ENCODE results near the gene FARP1.
A peak's percentile ranks its signal among the peaks of the same experiment; 100 is the strongest.

The FARP1 gene

DNA sequence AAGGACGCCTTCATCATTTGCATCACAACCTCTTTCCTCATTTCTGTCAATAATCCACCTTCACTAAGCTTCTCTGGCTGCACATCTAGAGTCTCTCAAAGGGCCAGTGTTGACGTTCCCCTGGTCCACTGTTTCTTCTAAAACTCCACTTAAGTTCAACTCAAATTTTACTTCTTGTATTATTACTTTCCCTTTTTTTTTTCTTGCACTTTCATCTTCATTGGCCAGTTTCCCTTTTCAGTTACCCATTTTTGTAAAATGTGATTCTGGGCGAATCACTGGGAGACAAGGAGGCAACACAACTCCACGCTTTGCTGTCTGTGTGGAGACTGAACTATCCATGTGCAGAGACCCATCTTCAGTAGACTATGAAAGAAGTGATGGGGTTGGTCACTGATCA lies 162.8 kb downstream of the FARP1 start:
- Mint-ChIP-seq H3K9me3 (no peaks in the 10 kb centered on the region), H3K27me3 (no peaks in the 10 kb centered on the region), H3K27ac (no peak overlapping the region), H3K4me1 (no peaks in the 10 kb centered on the region), H3K36me3 (no peaks in the 10 kb centered on the region), H3K4me3 (no peak overlapping the region)
- DNase-seq: no peak
- CTCF ChIA-PET: no interaction called here

DNA sequence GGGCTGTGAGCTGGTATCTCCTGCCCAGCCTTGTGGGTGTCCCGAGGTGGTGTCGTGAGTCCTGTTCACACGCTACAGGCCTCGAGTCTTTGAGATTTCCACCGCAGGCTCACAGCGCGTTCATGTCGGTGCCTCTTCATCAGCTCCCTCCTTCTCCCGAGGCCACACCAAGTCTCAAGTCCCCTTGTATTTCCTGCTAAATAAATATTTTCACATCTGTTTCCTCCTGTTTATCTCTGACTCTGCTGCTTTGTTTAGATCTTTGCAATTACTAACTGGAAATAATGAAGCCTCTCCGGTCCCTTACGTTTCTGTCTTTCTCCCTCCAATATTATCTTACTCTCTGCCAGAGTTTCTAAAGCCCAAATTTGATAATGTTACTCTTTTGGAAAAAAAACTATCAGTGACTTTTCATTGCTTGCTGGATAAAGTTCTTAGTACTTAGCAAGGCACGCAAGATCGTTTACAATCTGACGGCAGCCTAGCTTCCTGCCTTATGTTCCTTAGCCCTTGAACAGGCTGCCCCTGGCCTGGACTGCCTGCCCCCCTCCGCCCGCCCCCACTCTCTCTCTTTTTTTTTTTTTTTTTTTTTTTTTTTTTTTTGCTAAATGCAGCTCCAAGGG lies 164.7 kb downstream of the FARP1 start:
- Mint-ChIP-seq H3K4me1 (no peaks in the 10 kb centered on the region), H3K36me3 (no peaks in the 10 kb centered on the region), H3K9me3 (no peaks in the 10 kb centered on the region), H3K27me3 (no peaks in the 10 kb centered on the region), H3K4me3 (no peak overlapping the region), H3K27ac (no peak overlapping the region)
- DNase-seq: no peak
- CTCF ChIA-PET: no interaction called here

DNA sequence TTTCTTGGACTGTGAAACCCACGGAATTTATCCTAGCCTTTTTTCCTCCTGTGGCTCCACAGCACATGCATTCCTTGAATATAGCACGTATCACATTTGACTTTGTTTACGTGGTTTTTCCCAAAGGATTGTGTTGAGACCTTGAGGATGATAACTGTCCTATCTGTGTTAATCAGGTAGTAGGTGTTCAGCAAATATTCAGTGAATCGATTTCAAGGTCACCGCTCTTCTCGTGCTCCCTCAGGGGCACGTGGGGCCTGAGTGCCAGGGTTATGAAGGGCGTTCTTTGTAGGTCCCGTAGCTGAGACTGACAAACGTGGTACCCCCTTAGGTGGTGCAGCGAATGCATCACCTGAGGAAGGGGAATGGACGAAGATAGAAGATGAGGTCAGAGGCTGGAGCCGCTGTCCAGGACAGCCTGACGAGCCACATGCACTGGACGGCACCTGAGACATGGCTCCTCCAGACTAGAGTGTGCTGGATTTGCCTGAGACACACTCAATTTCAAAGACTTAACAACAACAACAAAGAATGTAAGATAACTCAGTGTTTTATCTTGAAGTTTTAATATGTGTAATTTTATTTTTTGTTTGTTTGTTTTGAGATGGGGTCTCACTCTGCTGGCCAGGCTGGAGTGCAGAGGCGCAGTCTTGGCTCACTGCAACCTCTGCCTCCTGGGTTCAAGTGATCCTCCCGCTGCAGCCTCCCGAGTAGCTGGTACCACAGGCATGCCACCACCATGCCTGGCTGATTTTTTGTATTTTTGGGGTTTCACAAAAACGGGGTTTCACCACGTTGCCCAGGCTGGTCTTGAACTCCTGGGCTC lies 165.4 kb downstream of the FARP1 start:
- CTCF ChIA-PET: no interaction called here

DNA sequence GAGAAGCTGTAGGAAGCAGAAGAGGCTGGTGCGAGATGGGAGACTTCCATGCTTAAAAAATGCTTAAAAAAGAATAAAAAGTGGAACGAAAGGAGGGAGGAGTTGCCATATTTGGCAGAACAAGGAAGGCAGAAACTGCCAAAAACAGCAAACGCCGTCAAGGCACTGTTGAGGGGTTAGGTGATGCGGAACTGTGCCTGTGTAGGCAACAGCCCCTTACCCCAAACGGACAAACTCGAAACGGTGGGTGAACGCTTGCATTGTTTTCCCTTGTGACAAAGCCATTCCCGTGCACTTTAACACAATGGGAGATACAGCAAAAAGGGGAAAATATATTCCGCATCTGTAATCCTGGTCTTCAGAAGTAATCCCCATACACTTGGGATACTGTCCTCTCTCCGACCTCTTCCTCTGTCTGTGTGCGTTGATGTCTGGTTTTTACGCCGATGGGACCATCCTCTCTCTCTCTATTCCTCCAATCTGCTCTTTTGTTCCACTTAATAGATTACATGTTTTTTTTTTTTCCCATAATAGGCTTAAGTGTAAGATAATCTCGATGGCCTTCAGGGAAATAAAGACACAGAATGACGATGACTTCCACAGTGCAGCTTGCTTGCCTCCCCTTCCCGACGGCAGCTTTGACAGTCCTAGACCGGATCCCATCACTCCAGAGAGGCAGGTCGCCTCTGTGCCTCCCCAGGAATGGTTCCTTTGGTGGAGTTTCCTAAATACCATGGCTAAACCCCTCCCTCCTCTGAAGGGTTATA lies 166.9 kb downstream of the FARP1 start:
- Mint-ChIP-seq H3K27me3 (no peaks in the 10 kb centered on the region), H3K9me3 (no peaks in the 10 kb centered on the region), H3K27ac (peak overlapping the region; percentile 39), H3K36me3 (no peaks in the 10 kb centered on the region), H3K4me3 (no peak overlapping the region), H3K4me1 (no peaks in the 10 kb centered on the region)
- CTCF ChIA-PET: no interaction called here
- DNase-seq: no peak

More for the DNA sequence above, 165.4 kb downstream of the FARP1 start:
- DNase-seq: no peak
- Mint-ChIP-seq H3K27ac (no peak overlapping the region), H3K4me1 (no peaks in the 10 kb centered on the region), H3K27me3 (no peaks in the 10 kb centered on the region), H3K9me3 (no peaks in the 10 kb centered on the region), H3K36me3 (no peaks in the 10 kb centered on the region), H3K4me3 (no peak overlapping the region)

DNA sequence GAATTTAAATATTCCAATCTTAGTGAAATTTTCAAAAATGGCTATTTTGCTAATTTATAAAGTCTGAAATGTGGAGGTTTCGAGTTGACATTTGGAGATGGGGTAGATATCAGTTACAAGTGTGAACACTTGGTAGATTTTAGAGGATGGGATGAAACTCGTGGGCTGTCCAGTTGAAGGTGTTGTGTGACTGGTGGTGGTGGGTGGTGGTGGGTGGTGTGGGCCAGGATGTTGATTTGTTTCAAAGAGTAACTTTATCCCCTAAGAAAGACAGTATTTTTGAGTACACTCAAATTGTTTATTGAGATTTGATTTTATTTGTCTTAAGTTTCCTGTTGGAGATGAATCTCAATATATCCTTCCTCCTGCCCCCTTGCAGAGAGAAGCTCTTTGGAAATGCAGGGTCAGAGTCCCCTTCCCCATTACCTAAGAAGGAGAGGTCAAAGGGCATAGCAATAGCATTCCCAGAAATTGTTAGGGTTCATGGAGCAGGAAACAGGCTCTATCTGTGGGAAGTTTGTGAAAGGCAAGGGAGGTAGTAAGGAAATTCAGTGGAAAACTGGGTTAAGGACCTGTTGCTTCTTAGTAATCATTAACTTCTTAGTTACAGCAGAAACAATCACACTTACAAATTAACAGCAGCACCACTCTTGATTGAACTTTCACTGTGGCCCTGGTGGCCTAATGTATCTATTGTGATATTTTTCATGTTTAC lies 167.7 kb downstream of the FARP1 start:
- Mint-ChIP-seq H3K4me3 (no peak overlapping the region), H3K27ac (no peak overlapping the region), H3K27me3 (no peaks in the 10 kb centered on the region), H3K36me3 (no peaks in the 10 kb centered on the region), H3K4me1 (no peaks in the 10 kb centered on the region), H3K9me3 (no peaks in the 10 kb centered on the region)
- CTCF ChIA-PET: no interaction called here
- DNase-seq: no peak

DNA sequence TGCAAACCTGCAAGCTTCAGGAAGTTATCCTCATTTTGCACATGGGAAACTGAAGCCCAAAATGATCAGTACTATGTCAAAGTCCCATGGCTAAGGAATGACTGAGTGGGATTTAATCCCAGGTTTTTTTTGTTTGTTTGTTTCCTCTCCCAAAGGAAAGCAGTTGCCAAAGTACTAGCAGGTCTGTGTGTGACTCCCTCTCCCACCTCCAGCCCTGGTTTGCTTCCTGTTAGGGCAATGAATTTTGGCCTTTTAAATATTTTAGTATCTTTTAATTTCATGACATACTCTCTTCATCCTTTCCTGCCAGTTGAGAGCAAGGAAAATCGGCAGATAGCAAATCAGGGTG lies 168.3 kb downstream of the FARP1 start:
- Mint-ChIP-seq H3K27me3 (no peaks in the 10 kb centered on the region), H3K36me3 (no peaks in the 10 kb centered on the region), H3K4me1 (no peaks in the 10 kb centered on the region), H3K9me3 (no peaks in the 10 kb centered on the region), H3K27ac (no peak overlapping the region), H3K4me3 (no peak overlapping the region)
- DNase-seq: no peak
- CTCF ChIA-PET: no interaction called here

DNA sequence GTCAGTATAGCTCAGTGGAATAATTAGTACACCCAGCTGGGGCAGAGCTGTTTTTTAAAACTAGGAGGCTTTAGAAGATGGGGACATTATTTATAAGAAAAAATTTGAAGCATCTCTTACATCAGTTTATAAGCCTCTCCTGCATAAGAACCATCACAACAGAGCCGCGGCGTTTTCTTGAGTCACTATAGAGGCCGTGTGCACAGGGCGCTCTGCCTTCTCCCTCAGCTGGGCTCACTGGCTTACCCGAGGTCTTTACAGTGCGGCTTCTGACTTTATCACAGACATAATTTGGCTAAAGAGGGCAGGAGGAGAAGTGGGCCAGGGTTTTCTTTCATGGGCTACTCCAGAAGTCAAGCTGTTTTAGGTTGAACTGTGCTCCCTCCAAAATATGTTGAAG lies 169.7 kb downstream of the FARP1 start:
- Mint-ChIP-seq H3K4me3 (no peak overlapping the region), H3K27ac (no peak overlapping the region), H3K4me1 (no peaks in the 10 kb centered on the region), H3K9me3 (no peaks in the 10 kb centered on the region), H3K36me3 (no peaks in the 10 kb centered on the region), H3K27me3 (no peaks in the 10 kb centered on the region)
- CTCF ChIA-PET: no interaction called here
- no peak for DNase-seq

DNA sequence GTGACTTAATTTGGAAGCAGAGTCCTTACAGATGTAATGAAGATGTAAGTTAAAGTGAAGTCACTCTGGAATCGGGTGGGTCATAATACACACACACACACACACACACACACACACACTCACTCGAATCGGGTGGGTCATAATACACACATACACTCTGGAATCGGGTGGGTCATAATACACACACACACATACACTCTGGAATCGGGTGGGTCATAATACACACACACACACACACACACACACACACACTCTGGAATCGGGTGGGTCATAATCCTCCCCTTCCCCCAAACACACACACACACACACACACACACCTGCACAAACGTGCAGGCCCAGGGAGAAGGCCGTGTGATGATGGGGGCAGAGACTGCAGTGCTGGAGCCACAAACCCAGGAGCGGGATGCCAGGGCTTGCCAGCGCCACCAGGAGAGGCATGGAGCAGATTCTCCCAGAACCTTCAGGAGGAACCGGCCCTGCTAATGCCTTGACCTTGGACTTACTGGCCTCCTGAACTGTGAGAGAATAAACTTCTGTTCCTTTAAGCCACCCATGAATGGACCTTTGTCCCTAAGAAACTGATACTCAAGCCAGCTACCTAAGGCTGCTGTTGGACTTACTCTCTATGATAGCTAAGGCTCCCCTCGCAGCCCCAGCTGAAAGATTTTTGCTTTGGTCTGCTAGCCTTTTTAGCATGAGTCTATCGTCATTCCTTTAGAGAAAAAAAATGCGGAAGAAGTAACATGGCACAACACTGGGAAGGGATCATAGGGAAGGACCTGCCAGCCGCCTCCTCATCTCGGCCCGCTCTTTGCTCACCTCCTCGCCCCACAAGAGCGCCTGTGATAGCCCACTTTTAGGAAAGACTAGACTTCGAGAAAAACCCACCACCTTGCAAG lies 170.4 kb downstream of the FARP1 start:
- DNase-seq: no peak
- H3K27ac Mint-ChIP-seq: no peak overlapping the region
- CTCF ChIA-PET: no interaction called here
- H3K4me3 Mint-ChIP-seq: no peak overlapping the region
- H3K9me3 Mint-ChIP-seq: no peaks in the 10 kb centered on the region
- H3K36me3 Mint-ChIP-seq: no peaks in the 10 kb centered on the region
- H3K27me3 Mint-ChIP-seq: no peaks in the 10 kb centered on the region
- no peaks in the 10 kb centered on the region for H3K4me1 Mint-ChIP-seq

DNA sequence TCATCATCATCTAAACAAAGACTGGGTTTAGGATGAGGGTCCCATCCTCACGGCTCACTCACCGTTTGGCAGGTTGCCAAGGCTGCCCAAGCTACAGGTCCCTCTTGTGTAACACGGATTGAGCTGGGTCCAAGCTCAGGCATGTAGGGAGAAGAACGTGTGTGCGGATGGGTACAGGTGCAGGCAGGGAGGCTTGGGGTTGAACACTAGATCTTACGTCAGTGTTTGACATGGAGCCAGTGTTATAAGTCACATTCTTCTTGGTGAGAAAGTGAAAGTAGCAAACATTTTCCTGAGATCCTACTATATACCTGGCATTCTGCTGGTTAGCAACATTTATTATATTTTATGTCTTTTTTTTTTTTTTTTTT lies 171.0 kb downstream of the FARP1 start:
- Mint-ChIP-seq H3K36me3 (no peaks in the 10 kb centered on the region), H3K4me3 (no peak overlapping the region), H3K27me3 (no peaks in the 10 kb centered on the region), H3K4me1 (no peaks in the 10 kb centered on the region), H3K9me3 (no peaks in the 10 kb centered on the region), H3K27ac (no peak overlapping the region)
- CTCF ChIA-PET: no interaction called here
- DNase-seq: no peak

DNA sequence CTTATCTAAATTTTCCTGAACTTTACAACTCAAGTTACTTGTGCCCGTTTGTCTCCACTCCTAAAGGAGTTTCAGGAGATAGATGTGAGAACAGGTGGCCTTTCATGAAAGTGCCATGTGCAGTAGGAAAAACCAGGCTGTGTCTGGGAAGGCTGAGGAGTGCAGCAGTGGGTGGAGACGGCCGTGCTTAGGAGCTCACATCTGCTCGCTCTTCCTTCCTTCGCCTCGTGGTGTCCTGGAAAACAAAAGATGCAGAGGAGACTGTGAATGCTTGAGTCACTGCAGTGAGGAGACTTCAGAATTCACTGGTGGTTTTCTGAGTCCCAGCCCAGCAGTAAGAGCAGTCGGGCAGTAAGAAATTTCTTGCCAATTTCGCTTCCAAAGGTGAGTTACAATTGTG lies 172.6 kb downstream of the FARP1 start:
- no peaks in the 10 kb centered on the region for H3K4me1 Mint-ChIP-seq
- H3K27me3 Mint-ChIP-seq: no peaks in the 10 kb centered on the region
- CTCF ChIA-PET: no interaction called here
- H3K36me3 Mint-ChIP-seq: no peaks in the 10 kb centered on the region
- no peak overlapping the region for H3K4me3 Mint-ChIP-seq
- H3K27ac Mint-ChIP-seq: no peak overlapping the region
- DNase-seq: no peak
- no peaks in the 10 kb centered on the region for H3K9me3 Mint-ChIP-seq

DNA sequence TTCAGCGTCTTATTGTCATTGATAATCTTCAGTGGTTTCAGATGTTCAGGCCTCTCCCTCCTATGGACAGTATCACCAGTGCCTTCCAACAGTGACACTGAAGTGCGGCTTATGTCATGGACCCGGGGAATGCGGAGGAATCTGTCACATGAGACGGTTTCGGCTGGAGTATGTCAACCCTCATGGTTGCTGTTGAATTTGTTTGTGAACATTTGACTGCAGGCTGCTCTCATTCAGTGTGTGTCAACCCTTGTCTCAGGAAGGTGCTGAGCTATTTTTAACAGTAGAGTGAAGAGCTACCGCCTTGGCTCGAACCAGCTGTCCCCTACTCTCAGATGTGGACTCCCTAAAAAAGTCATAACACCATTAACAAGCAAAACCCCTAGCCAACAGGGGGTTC lies 173.0 kb downstream of the FARP1 start:
- CTCF ChIA-PET: no interaction called here
- H3K4me3 Mint-ChIP-seq: no peak overlapping the region

DNA sequence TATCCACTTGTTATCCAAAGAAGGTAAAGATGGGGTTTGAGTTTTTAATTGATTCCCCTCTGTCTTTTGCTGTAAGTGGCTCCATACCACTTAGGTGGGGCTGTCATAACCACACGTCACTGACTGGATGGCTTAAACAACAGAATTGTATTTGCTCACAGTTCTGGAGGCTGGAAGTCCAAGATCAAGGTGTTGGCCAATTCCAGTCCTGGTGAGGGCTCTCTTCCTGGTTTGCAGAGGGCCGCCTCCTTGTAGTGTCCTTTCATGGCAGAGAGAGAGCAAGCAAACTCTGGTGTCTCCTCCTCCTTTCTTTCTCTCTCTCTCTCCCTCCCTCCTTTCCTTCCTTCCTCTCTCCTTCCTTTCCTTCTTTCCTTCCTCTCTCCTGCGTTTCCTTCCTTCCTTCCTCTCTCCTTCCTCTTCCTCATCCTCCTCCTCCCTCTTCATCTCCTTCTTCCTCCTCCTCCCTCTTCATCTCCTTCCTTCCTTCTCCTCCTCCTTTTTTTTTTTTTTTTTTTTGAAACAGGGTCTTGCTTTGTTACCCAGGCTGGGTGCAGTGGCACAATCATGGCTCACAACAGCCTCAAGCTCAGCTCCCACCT lies 174.8 kb downstream of the FARP1 start:
- no peaks in the 10 kb centered on the region for H3K4me1 Mint-ChIP-seq
- CTCF ChIA-PET: no interaction called here
- no peak for DNase-seq
- no peak overlapping the region for H3K4me3 Mint-ChIP-seq
- no peaks in the 10 kb centered on the region for H3K27me3 Mint-ChIP-seq
- H3K36me3 Mint-ChIP-seq: no peaks in the 10 kb centered on the region
- no peak overlapping the region for H3K27ac Mint-ChIP-seq
- no peaks in the 10 kb centered on the region for H3K9me3 Mint-ChIP-seq

More for the DNA sequence above, 173.0 kb downstream of the FARP1 start:
- Mint-ChIP-seq H3K27ac (no peak overlapping the region), H3K36me3 (no peaks in the 10 kb centered on the region), H3K27me3 (no peaks in the 10 kb centered on the region), H3K4me1 (no peaks in the 10 kb centered on the region), H3K9me3 (no peaks in the 10 kb centered on the region)
- DNase-seq: no peak

DNA sequence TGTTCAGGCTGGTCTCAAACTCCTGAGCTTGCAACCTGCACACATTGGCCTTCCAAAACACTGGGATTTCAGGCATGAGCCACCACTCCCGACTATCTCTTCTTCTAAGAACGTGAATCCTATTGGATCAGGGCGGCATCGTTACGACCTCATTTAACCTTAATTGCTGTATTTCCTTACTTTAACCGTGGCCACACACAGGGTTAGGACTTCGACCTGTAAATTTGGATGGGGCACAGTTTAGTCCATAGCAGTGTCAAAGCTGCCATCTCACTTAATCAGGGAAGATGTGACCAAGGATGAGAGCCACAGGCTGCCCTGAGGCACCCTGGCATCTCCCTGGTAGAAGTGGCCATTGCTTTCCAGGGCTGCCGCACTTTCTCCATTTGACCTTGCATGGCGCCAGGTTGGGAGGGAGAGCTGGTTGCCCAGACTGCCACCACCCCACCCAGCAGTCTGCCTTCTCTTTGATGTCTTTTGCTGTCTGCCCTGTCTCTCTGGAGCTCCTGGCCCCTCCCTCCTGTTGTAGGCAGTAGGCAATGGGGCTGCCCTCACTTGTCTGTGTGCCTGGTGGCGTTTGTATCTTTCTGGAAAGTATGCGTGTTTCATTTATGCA lies 175.5 kb downstream of the FARP1 start:
- DNase-seq: no peak
- H3K27me3 Mint-ChIP-seq: no peaks in the 10 kb centered on the region
- no peaks in the 10 kb centered on the region for H3K36me3 Mint-ChIP-seq
- H3K4me1 Mint-ChIP-seq: no peaks in the 10 kb centered on the region
- H3K9me3 Mint-ChIP-seq: no peaks in the 10 kb centered on the region
- no peak overlapping the region for H3K27ac Mint-ChIP-seq
- CTCF ChIA-PET: no interaction called here
- H3K4me3 Mint-ChIP-seq: no peak overlapping the region

Measured in activated naive CD4-positive, alpha-beta T cell treated with anti-CD3 and anti-CD28 coated beads, Interleukin-2, amount 10 ng/mL, durations not matched to agents 7 days and 5 days (primary cell).